Tibial nerve (tissue), 4 donors: ENCODE results near the gene GDA. TPM values are rescaled to one million over a fixed set of nuclear protein-coding genes. Genes with fewer than 3 reads are reported as not detected.

Experiments
- DNase-seq, 2 donors: peaks; one replicate each; pipeline ENCODE4 v3.0.0-alpha.2; 2019; ENCODE audit warnings: low spot score in 2 of 2
- H3K27ac ChIP-seq, 4 donors: fragments of 200-600 bp; sonication (generic) in 3 of 4; one replicate each; pipeline ENCODE4 v1.5.1; 2017 to 2019; ENCODE audit warnings: mild to moderate bottlenecking in 1 of 4
- H3K27me3 ChIP-seq, 2 donors: fragments of 200-600 bp; sonication (generic) in 1 of 2; one replicate each; pipeline versions ENCODE4 v1.5.1 to v1.6.0; 2017 to 2019
- H3K36me3 ChIP-seq, 3 donors: fragments of 200-600 bp; sonication (generic); one replicate each; pipeline ENCODE4 v1.5.1; 2018 to 2019
- H3K4me1 ChIP-seq, 4 donors: fragments of 200-600 bp; sonication (generic) in 3 of 4; one replicate each; pipeline ENCODE4 v1.5.1; 2017 to 2019
- H3K4me3 ChIP-seq, 4 donors: fragments of 200-600 bp; sonication (generic) in 3 of 4; one replicate each; pipeline ENCODE4 v1.5.1; 2017 to 2019; ENCODE audit warnings: mild to moderate bottlenecking in 1 of 4, moderate library complexity in 1 of 4
- H3K9me3 ChIP-seq, 4 donors: fragments of 200-600 bp; sonication (generic) in 3 of 4; one replicate each; pipeline ENCODE4 v1.5.1; 2017 to 2019
- CTCF ChIP-seq, 5 experiments: fragments of 200-600 bp in 3 of 5; fragments of 450-650 bp in 2 of 5; sonication (generic) in 3 of 5; IDR thresholded peaks; one replicate each; pipeline ENCODE4 v1.5.1; 2016 to 2019; ENCODE audit warnings: antibody characterized with exemption in 5 of 5, mild to moderate bottlenecking in 3 of 5, moderate library complexity in 2 of 5
- EP300 ChIP-seq, 2 donors: sonication (generic); formaldehyde crosslinking; IDR thresholded peaks; one replicate each; pipeline ENCODE4 v1.6.1; 2017; ENCODE audit warnings: antibody characterized with exemption in 2 of 2, mild to moderate bottlenecking in 1 of 2
- POLR2A ChIP-seq, 2 donors: fragments of 450-650 bp; IDR thresholded peaks; one replicate each; pipeline ENCODE4 v1.6.1; 2017; ENCODE audit warnings: antibody characterized with exemption in 2 of 2, mild to moderate bottlenecking in 2 of 2, moderate library complexity in 2 of 2
- WGBS, 2 donors: methylation state at CpG; one replicate each; pipeline ENCODE4 v1.1.5; 2018; 5-methylcytosine and 5-hydroxymethylcytosine counted together
- total RNA-seq, 4 donors: library from RNA; depleted of rRNA; stranded (reverse); fragments of >200 nt; gene quantifications; one replicate each; pipeline ENCODE4 v1.1.0, GENCODE V29; 2016

Gene GDA
- total RNA-seq, 4 donors from 2014 or later: 1.0 to 1.3 TPM; not detected in 2

- Histone ChIP-seq H3K4me3 (no peak overlapping the region), H3K36me3 (no peaks in the 10 kb centered on the region), H3K27me3 (no peaks in the 10 kb centered on the region), H3K27ac (no peak overlapping the region), H3K4me1 (no peaks in the 10 kb centered on the region), H3K9me3 (no peaks in the 10 kb centered on the region)
- 76 to 80% methylated on average over 4 of the region's 4 CpGs for WGBS, 2 donors
- no peak for DNase-seq
- TF ChIP-seq EP300 (IDR thresholded peaks at IDR 0.05) (no peak), POLR2A (IDR thresholded peaks at IDR 0.05) (no peak), CTCF (IDR thresholded peaks at IDR 0.05) (no peak)
Observed at GRCh38 chr9:72140586-72140985, 8.7 kb upstream of the GDA start.

DNA sequence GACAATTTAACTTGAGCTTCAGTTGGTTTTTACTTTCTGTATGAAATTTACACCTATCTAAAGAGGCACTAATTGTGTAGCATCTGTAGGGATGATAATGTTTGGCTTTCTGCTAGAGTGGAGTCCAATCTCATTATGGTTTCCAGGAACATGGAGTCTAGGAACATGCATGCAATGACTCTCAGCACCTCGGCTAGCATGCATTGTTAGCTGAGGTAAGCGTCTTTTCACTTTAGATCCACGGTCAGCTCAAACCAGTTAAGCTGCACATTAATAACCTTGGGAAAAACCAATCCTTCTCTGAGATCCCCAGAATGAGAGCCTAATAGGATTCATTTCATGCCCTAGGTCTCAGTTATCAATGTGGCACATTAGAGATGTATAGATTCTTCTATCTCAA lies 7.8 kb upstream of the GDA start:
- Histone ChIP-seq H3K9me3 (no peaks in the 10 kb centered on the region), H3K27ac (no peak overlapping the region), H3K4me1 (no peaks in the 10 kb centered on the region), H3K27me3 (no peaks in the 10 kb centered on the region), H3K4me3 (no peak overlapping the region), H3K36me3 (no peaks in the 10 kb centered on the region)
- no peak for DNase-seq
- TF ChIP-seq POLR2A (IDR thresholded peaks at IDR 0.05) (no peak), EP300 (IDR thresholded peaks at IDR 0.05) (no peak), CTCF (IDR thresholded peaks at IDR 0.05) (no peak)
- WGBS, 2 donors: 67 to 76% methylated on average over 3 of the region's 3 CpGs

- Histone ChIP-seq H3K4me1 (peaks cover 0 to 10% (median 2%) of the 10 kb centered on the region in 4 donors), H3K36me3 (no peaks in the 10 kb centered on the region), H3K27me3 (peaks cover 0 to 13% of the 10 kb centered on the region in 2 donors), H3K4me3 (no peak overlapping the region), H3K27ac (no peak overlapping the region), H3K9me3 (no peaks in the 10 kb centered on the region)
- 87 to 89% methylated on average over 3 of the region's 3 CpGs for WGBS, 2 donors
- DNase-seq: no peak
- TF ChIP-seq EP300 (IDR thresholded peaks at IDR 0.05) (no peak), POLR2A (IDR thresholded peaks at IDR 0.05) (no peak), CTCF (IDR thresholded peaks at IDR 0.05) (no peak)
Observed at GRCh38 chr9:72144756-72145492, 4.3 kb upstream of the GDA start.

- WGBS, 2 donors: 91 to 94% methylated on average over 2 of the region's 2 CpGs
- Histone ChIP-seq H3K27ac (no peak overlapping the region), H3K4me1 (peaks cover 0 to 10% (median 2%) of the 10 kb centered on the region in 4 donors), H3K27me3 (peaks cover 0 to 15% of the 10 kb centered on the region in 2 donors), H3K36me3 (no peaks in the 10 kb centered on the region), H3K9me3 (no peaks in the 10 kb centered on the region), H3K4me3 (no peak overlapping the region)
- DNase-seq: no peak
- TF ChIP-seq CTCF (IDR thresholded peaks at IDR 0.05) (no peak), EP300 (IDR thresholded peaks at IDR 0.05) (no peak), POLR2A (IDR thresholded peaks at IDR 0.05) (no peak)
Observed at GRCh38 chr9:72145733-72146505, 3.3 kb upstream of the GDA start.

GRCh38 chr9:72147676-72148075 lies 1.6 kb upstream of the GDA start:
- no peak for TF ChIP-seq CTCF (IDR thresholded peaks at IDR 0.05)
- no peak for TF ChIP-seq EP300 (IDR thresholded peaks at IDR 0.05)
- TF ChIP-seq POLR2A (IDR thresholded peaks at IDR 0.05): no peak
- no peaks in the 10 kb centered on the region for H3K36me3 ChIP-seq
- WGBS, 2 donors: 60 to 67% methylated on average over 5 of the region's 5 CpGs
- H3K9me3 ChIP-seq: no peaks in the 10 kb centered on the region
- H3K4me1 ChIP-seq: peaks cover 0 to 10% (median 2%) of the 10 kb centered on the region in 4 donors
- DNase-seq: no peak
- peaks cover 0 to 15% of the 10 kb centered on the region in 2 donors for H3K27me3 ChIP-seq
- H3K4me3 ChIP-seq: no peak overlapping the region
- no peak overlapping the region for H3K27ac ChIP-seq
